Renal cortex interstitium (tissue), 15 donors: ENCODE measurements around the gene MINAR2. TPM values are rescaled to one million over a fixed set of nuclear protein-coding genes. Genes with fewer than 3 reads are reported as not detected.

Source experiments
- DNase-seq, 11 donors: peaks; one replicate each; pipeline ENCODE4 v3.0.0-alpha.2; 2013; ENCODE audit warnings: low read depth in 9 of 11, low spot score in 4 of 11; ENCODE audit errors: extremely low read depth in 1 of 11
- long read RNA-seq, 16 experiments: transcript quantifications; one replicate each; lab custom pipeline, GENCODE V29; 2026
- polyA plus RNA-seq, 3 donors: library from polyadenylated mRNA; unstranded; fragments of 120-200 nt; gene quantifications; one replicate each; pipeline ENCODE4 v1.2.1, GENCODE V29; 2013; ENCODE audit not compliant: insufficient read length in 3 of 3

Gene MINAR2, protein sequence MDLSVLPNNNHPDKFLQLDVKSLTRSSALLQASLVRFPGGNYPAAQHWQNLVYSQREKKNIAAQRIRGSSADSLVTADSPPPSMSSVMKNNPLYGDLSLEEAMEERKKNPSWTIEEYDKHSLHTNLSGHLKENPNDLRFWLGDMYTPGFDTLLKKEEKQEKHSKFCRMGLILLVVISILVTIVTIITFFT
- under 1 TPM in 2 of 3 donors, not detected in 1; 0.04 to 0.15 TPM for polyA plus RNA-seq
- long read RNA-seq, donor 1 = 0 reads
- long read RNA-seq, donor 2 = 0 reads
- long read RNA-seq, donor 3 = 0 reads
- long read RNA-seq, donor 4 = 0 reads
- long read RNA-seq, donor 5 = 0 reads
- long read RNA-seq, donor 6 = 0 reads
- long read RNA-seq, donor 7 = 0 reads
- long read RNA-seq, donor 8 = 0 reads
- long read RNA-seq, donor 9 = 0 reads
- long read RNA-seq, donor 10 = 0 reads
- long read RNA-seq, donor 11 = 0 reads
- long read RNA-seq, donor 12 = 0 reads
- long read RNA-seq, donor 13 = 0 reads
- long read RNA-seq, donor 14 = 0 reads
- long read RNA-seq, donor 15 = 0 reads
- long read RNA-seq, donor 16 = 0 reads

DNA sequence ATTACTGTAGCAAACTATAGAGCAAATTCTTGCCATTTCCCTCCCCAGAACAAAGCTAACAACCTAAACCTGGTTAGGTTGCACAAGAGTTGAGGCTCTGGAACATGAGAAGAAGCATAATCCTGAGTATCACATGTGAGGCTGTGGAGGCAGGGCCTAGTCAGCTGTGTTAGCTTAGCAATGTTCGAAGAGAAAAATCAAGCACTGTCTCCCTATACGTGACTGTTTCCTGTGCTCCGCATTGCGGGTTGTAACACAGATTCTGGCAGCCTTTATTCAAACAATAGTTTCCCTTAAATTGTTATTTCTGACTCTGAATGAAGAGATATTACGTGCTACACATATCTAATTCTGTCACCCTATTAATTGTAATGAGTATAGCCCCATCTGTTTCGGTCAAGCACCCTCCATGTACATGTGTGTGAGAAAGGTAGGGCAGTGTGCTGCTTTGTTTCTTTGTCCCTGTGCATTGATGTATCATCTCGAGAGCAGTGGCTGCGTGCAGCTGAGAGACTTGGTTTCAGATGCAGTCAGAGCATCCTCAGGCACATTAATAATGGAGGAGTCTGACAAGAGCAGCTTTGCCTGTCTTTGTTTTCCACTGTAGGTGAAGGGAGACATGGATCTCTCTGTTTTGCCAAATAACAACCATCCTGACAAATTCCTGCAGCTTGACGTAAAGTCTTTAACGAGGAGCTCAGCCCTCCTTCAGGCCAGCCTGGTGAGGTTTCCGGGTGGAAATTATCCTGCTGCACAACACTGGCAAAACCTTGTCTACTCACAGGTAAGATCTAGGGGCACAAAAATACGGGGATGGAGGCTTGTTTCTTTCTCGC, at the start of gene MINAR2:
MINAR2 (plus strand) TSS at position 523 of the 836 bp plus-strand sequence; CDS start at position 620, 97 bp downstream.
- no peak for DNase-seq

DNA sequence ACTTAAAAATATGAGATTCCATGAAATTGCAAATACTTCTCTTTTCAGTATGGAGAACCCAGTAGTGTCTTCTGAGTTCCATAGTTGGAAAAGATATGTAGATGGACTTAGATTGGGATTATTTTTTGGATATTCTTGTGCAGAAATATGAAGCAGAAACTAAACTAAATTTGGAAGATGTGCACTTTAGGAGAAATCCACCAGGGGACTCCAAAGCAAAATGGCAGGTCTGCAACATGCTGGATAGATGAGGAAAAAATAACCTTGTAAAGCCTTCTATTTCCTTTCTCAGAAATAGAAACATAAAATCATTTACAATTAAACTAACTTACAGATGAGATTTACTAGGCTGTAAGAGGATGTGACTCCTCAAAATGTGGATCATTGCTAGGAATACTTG, 49.2 kb upstream of the MINAR2 start:
- no peak for DNase-seq

DNA sequence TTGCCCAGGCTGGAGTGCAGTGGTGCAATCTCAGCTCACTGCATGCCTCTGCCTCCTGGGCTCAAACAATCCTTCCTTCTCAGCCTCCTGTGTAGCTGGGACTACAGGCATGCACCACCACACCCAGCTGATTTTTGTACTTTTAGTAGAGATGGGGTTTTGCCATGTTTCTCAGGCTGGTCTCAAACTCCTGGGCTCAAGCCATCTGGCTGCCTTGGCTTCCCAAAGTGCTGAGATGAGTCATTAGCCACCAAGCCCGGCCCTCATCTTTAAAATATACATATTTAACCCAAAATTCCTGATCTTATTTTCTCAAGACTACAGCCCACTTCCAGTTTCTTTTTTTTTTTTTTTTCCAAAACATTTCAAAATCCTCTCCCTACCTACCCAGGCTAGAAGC, 31.7 kb upstream of the MINAR2 start:
- DNase-seq = no peak

DNA sequence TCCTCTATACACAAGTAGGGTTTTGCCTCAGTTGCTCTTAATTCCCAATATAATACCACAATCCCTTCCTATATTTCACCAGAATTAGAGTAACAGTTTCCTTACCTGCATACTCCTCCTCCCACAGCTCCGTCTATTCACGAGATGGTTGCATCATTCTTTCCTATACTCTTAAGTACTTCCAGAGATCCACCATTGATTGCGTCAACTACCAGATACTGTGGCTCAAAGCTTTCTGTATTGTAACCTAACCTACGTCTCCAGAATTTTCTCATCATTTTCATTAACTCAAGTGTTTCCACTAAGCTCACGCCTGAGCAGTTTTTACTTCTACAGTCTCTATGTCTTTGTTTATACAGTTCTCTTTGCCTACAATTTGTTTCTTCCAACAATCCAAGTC, 31.2 kb upstream of the MINAR2 start:
- no peak for DNase-seq

DNA sequence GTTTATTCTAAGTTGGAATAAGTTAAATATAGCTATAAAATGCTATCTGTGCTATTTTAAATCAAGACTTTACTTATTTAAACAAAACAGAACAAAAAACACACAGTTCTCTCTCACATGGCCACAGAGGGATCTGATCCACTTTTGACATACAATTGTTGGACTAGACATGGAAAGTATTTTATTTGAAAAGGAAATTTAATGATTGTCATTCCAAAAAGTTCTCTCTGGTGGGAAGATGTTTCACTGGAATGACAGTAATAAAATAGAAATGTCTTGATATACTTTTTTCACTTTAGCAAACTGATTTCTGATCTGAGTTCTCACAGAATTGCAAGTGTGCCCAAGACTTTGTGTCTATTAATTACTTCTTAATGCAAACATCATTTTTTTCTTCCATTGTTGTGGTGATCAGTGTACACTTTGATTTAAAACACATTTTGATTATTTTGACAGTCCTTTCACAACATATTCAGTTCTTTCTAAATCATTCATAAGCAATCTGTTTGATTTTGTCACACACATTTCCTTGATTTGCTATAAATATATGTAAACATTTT, 30.1 kb upstream of the MINAR2 start:
- no peak for DNase-seq

DNA sequence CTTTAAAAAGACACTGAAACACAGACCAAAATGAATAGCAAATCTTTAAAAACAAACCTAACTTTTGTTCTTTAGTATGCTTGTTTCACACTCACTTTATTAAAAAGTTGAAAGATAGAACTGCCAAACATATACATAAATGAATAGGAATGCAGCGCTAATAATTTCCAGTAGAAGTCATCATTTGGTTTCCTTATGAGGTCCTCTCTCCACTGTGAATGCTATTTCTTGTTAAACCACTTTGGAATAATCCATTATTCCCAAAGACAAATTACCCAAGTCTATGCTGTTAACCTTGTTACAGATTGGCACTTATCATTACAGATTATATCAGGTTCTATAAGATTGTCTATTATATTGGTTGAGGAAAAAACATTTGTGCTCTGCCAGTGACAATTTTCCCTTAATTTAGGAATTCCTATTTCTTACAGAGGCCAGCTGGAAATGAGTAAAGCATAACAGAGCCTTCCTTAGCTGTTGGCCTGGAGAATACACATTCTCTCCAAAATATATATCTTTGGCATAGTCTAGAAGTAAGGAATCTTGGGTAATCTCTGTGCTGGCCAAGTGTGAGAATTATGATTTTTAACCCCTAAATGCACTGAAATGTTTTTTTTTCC, 29.3 kb upstream of the MINAR2 start:
- DNase-seq = peak in 4 of 11 donors; percentile 8 to 18 (median 16)

DNA sequence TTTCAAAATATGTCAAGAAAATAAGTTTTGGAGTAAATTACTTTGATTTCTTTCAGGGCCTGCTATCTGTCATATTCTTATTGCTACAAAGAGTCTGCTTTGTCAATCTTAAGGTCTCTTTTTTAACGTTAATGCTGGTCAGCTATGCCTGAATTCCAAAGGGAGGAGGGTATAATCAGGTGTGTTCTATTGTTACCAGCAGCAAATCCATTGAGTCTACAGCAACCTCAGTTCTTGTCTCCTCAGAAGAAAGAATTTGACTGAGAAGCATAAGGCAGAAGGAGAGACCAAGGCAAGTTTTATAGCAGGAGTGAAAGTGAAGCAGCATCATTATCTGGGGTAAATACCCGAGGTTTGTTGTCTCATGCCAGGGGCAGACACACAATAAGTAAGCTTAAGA, 23.7 kb upstream of the MINAR2 start:
- no peak for DNase-seq

DNA sequence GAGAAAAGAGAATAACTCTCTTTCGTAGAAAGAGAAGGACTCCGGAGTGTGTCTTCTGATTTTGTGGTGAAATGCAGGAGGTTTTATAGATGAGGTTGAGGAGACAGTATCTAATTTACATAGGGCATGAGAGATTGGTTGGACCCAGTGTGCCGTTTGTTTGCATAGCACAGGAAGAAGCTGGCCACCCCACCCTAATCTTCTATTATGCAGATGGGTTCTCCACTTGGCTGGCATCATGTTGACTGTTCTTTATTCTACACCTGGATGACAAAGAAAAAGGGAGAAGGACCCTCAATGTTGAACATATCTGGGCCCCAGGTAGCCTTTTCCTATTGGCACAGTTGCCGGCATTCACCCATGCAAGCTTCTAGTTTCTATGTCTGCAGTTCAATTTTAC, 23.2 kb upstream of the MINAR2 start:
- no peak for DNase-seq

DNA sequence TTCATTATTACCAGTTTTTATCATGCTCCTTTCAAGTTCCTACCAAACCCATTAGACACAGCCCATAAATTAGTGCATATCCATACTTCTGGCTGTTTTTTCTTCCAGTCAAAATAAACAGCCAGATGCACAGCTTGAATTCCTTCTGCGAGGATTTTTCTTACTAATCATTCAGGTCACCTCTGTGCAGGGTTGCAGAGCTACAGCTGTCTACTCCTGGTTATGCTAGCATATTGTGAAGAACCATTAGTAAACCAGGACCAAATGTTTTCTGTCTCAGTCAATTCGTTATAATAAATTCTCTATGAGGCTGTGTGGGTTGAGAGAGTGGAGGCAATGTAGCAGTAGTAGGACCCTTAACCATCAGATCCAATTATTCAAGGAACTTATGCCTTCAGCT, 8.1 kb upstream of the MINAR2 start:
- DNase-seq = no peak

DNA sequence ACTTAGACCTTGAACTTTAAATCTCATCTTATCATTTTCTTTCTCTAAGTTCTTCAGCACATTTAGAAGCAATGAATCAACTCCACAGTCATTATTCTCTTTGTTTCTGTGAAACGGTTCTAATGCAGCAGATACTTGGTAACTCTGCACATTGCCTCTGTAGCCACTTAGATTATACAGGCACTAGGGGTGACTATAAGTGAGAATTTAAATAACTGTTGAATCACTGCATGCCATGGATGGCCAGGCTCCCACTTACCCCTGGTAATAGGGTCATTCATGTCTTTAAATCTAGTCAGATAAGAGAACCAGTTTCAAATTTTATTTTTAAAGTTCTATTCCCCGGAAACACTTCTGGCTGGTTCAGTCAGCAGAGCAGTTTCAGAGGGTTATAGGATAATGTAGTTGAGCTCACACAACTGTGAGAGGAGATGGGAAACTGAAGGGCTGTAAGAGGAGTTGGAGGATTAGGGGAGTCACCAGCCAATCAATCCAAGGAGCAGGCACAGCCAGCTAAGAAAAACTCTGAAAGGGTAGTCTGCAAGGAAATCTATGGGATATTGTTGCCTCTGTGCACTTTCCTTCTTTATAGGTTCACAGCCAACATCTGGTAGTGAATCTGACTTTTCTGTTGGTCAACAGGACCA, 4.2 kb upstream of the MINAR2 start:
- DNase-seq = no peak

DNA sequence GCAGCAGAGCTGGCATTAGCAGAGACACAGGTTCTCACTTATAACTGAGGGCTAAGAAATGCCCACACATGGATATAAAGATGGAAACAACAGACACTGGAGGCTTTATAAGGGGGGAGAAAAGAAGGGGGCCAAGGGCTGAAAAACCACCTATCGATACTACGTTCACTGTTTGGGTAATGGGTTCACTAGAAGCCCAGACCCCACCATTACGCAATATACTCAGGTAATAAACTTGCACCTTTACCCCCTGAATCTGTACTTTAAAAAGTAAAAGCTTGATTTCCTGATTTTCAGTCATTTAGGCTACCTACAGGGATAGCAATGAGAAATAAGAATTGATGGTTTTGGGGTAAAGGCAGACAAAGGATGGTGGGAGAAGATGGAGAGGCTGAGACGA, 1.9 kb upstream of the MINAR2 start:
- no peak for DNase-seq

DNA sequence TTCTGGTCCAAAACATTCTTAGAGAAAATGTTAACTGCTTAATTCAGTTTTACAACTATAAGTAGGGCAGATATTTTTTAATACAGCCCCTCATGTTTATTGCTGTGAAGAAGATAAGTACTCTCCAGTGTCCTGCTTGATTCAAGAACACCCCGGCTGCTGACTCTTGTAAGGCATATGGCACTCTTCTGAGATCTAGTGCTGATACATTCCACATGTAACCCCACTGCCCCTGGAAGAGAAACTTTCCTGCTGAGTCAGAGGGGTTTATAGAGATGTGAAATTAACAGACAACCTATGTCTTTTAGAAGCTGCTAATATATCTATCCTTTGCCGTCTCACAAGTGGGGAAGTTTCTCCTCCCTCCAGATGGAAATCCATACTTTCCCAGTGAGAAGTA, 1.0 kb upstream of the MINAR2 start:
- no peak for DNase-seq

DNA sequence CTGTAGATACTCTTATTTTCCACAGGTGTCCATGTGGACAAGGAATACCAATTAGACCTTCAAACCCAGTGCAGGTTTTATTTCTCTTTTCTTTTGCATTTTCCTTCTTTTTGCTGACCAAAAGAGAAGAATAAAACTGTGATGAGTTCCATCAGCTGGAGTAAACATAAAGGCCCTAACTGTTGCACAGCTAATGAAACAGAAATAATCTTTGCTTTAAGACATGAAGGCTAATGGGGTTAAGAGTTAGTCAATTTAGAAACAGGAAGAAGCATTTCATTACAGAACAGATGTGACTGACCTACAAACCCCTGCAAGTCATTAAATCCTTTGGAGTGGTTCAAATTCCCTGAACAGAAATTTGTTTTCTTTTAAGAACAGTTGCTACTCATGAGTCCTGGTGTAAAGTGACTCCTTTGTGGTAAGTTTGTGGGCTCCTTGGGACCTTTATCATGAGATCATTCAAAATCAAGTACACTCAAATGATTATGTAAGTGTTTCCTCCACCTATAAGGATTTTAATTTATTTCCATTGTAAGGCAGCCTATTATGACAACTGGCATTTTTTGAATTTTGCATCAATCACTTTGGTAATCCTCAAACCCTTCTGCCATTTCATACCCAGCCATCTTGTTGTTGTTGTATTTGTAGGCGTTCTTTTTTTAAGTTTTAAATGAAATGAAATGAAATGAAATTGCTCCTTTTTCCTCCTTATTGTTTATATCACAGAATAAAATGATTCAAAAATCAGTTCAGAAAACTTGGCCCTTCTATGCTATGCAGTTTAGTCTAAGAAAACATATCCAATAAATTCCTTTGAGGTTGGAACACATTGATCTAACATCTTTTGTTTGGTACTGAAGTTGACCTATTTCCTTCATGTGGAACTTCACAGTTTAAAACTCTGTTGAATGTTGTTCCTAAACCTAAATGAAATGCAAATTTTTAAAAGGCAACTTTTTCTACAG, 1.3 kb downstream of the MINAR2 start:
- DNase-seq = no peak

DNA sequence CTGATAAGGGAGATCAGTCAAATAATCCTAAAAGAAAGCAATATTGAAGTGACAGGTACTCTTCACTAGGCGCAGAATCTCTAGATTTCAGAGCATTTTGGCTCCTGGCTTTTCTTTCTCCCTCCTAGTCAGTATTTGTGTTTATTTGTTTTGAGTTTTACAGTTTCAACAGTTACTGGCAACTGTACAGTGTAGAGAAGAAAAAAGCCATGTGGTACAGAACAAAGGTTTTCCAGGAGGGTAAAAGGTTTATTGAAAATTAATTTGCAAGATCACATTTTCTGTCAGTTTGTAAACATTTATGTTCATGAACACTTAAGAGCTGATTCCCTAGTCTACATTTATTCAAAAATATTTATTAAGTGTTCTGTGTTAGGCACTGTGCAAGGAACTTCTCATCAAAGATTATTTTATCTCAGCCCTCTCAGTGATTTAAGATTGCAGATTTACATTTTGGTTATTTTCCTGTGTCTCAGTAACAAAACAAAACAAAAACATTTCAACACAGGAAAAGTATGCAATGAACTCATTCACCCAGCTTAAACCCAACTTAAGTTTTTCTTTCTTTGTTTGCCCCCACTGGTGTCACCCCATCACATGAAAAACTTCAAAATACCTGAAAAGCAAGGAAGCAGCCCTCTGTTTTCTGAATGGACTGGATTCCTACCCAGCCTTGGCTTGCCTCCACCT, 12.9 kb downstream of the MINAR2 start:
- DNase-seq = peak in 5 of 11 donors; percentile 8 to 36 (median 30)

DNA sequence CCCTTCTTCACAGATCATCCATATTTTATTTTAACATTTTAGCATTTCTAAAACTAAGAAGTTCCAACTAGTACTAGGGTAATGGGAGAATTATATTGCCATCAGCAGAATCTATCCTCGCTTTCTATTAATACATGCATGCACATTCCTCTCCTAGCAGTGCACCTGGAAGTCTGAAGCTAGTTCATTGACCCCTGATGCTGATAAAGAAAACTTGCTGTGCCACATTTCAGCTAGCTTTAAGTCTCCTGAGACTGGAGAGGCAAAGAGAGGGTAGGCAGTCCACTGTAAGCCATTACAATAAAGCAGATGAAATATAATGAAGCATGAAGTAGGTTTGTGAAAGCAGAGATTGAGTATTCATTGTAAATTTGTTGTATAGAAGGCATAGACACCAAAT, 15.8 kb downstream of the MINAR2 start:
- DNase-seq = no peak

DNA sequence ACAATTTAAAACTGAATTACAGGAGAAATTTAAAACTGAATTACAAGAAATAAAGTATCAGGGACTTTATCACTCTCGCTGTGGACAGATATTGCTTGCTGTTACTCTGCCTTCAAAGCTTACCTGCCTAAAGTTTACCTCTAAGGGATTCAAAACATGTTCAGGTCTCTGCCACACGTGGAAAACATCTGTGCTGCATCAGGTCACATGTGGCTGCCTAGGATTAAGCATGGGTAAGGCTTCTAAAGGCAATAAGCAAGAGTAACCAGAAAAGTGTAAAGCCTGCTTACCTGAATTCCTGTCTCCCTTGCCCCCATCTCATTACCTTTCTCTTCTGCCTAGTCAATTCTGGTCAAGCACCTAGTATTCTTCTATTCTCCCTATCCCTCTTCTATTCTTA, 18.9 kb downstream of the MINAR2 start:
- no peak for DNase-seq

DNA sequence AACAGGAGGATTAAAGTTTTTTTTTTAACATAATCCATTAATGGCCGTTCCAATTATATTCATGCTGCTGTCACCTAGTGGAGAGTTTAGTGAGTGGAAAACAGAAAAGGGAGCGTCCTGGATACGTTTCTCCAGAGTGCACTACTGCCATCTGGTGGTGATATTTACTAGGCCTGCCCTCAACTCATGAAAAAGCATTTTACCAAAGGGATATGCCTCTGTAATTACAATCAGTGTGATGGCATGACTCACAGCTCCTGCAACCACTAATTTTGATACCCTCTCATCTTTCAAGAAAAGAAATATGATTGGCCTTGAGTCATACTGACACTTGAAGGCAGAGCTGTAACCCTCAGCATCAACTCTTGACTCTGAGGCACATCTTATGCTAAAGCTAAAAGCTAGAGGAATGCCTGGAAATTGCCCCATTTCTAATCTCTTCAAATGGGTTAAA, 20.1 kb downstream of the MINAR2 start:
- DNase-seq = peak; percentile 72 to 90 (median 83)
